Smooth muscle cell (in vitro differentiated cells): ENCODE data around the gene GDF10. TPM values are rescaled to one million over a fixed set of nuclear protein-coding genes. Genes with fewer than 3 reads are reported as not detected.
A peak's percentile ranks its signal among the peaks of the same experiment; 100 is the strongest.

ENCODE experiments used
- DNase-seq: peaks from one replicate; lab custom pipeline; 2025; ENCODE audit not compliant: unreplicated experiment; lab: John Stamatoyannopoulos, UW
- H2AFZ ChIP-seq: fragments of 200-600 bp; sonication (generic); 2 replicates; pipeline ENCODE4 v1.6.0; 2016; ENCODE audit warnings: antibody characterized with exemption, low read depth, mild to moderate bottlenecking
- H3F3A ChIP-seq: fragments of 200-600 bp; sonication (generic); 2 replicates; pipeline ENCODE4 v1.6.0; 2017; ENCODE audit warnings: antibody characterized with exemption, low read depth
- H3K27ac ChIP-seq: fragments of 200-600 bp; sonication (generic); 2 replicates; pipeline ENCODE4 v1.5.1; 2016; ENCODE audit warnings: low read depth, mild to moderate bottlenecking
- H3K27me3 ChIP-seq: fragments of 200-600 bp; sonication (generic); 2 replicates; pipeline ENCODE4 v1.6.1; 2016; ENCODE audit warnings: low read depth, mild to moderate bottlenecking
- H3K36me3 ChIP-seq: fragments of 200-600 bp; sonication (generic); 2 replicates; pipeline ENCODE4 v1.5.1; 2016; ENCODE audit warnings: low read depth
- H3K4me1 ChIP-seq: fragments of 200-600 bp; sonication (generic); 2 replicates; pipeline ENCODE4 v1.5.1; 2016; ENCODE audit warnings: low read depth
- H3K4me2 ChIP-seq: fragments of 200-600 bp; sonication (generic); 2 replicates; pipeline ENCODE4 v1.6.0; 2016; ENCODE audit warnings: mild to moderate bottlenecking
- H3K4me3 ChIP-seq: fragments of 200-600 bp; sonication (generic); 2 replicates; pipeline ENCODE4 v1.5.1; 2016; ENCODE audit warnings: mild to moderate bottlenecking
- H3K79me2 ChIP-seq: fragments of 200-600 bp; sonication (generic); 2 replicates; pipeline ENCODE4 v1.6.0; 2016; ENCODE audit warnings: low read depth, mild to moderate bottlenecking
- H3K9ac ChIP-seq: fragments of 200-600 bp; sonication (generic); 2 replicates; pipeline ENCODE4 v1.6.0; 2016; ENCODE audit warnings: low read depth
- H3K9me3 ChIP-seq: fragments of 200-600 bp; sonication (generic); replicated peaks from 2 replicates; pipeline ENCODE4 v1.5.1; 2016; ENCODE audit warnings: low read depth
- H4K20me1 ChIP-seq: fragments of 200-600 bp; sonication (generic); 2 replicates; pipeline ENCODE4 v1.6.0; 2016; ENCODE audit warnings: low read depth
- WGBS: methylation state at CpG from one replicate; pipeline ENCODE4 v1.1.7; 2016; ENCODE audit warnings: low lambda C conversion rate; 5-methylcytosine and 5-hydroxymethylcytosine counted together
- polyA plus RNA-seq: library from polyadenylated mRNA; unstranded; fragments of >200 nt; fragmentation: Nextera tagmentation; extraction: Ambion mirVana; gene quantifications from 2 replicates; pipeline ENCODE4 v1.2.1, GENCODE V29; 2016
- total RNA-seq: library from RNA; depleted of rRNA; stranded (reverse); fragments of >200 nt; gene quantifications from 2 replicates; pipeline ENCODE4 v1.2.3, GENCODE V29; 2014
- TF ChIP-seq, protein P1 (sequence below): fragments of 200-600 bp; sonication (generic); IDR thresholded peaks from 2 replicates; pipeline ENCODE4 v1.5.1; 2017; ENCODE audit warnings: borderline replicate concordance, mild to moderate bottlenecking, antibody characterized with exemption; ENCODE audit not compliant: insufficient read depth, poor library complexity, severe bottlenecking

The GDF10 gene
- total and polyA plus RNA-seq, 2 experiments from 2014 or later, result 0.58 to 1.5 TPM

DNA sequence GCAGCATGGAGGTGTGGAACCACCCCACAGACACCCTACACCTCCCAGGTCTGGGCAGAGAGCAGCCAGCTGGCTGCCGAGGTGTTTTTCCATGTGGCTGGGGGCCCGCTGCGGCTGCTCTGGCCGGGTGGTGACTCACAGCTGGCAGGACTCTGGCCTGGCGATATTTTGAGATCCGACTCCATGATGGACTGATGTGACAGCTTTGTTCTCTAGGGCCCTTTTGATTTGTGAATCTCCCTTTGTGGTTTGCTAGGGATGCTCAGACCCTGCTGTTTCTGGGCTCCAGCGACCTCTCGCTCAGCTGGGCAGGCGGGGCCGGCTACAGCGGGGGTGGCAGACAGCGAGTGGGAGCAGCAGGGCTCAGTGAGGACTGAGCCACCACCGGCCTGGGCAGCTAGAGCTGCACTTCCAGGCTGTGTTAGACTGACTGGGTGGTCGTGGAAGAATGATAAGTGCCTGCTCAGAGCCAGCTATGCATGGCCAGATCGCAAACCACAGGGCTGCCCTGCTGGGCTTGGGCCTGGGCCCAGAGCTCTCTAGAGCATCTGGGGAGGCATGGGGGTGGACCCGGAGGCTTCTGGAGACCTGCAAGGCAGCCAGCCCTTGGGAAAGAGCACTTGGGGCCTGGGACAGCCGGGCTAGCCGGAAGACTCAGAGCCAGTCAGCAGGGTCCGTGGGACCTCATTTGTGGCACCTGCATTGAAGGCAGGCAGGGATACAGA lies 46.2 kb upstream of the GDF10 start:
- Histone ChIP-seq H3F3A (no peaks in the 10 kb centered on the region), H3K79me2 (no peaks in the 10 kb centered on the region), H4K20me1 (no peaks in the 10 kb centered on the region), H3K27ac (peak overlapping the region; percentile 68), H3K4me2 (peak overlapping the region; percentile 69), H3K9me3 (no peaks in the 10 kb centered on the region), H2AFZ (peak overlapping the region; percentile 33), H3K27me3 (no peaks in the 10 kb centered on the region), H3K4me3 (no peak overlapping the region), H3K4me1 (peaks cover 5% of the 10 kb centered on the region), H3K36me3 (no peaks in the 10 kb centered on the region), H3K9ac (no peak overlapping the region)
- WGBS, result 37% methylated on average over 19 of the region's 19 CpGs
- DNase-seq, result no peak
- TF ChIP-seq, protein P1, sequence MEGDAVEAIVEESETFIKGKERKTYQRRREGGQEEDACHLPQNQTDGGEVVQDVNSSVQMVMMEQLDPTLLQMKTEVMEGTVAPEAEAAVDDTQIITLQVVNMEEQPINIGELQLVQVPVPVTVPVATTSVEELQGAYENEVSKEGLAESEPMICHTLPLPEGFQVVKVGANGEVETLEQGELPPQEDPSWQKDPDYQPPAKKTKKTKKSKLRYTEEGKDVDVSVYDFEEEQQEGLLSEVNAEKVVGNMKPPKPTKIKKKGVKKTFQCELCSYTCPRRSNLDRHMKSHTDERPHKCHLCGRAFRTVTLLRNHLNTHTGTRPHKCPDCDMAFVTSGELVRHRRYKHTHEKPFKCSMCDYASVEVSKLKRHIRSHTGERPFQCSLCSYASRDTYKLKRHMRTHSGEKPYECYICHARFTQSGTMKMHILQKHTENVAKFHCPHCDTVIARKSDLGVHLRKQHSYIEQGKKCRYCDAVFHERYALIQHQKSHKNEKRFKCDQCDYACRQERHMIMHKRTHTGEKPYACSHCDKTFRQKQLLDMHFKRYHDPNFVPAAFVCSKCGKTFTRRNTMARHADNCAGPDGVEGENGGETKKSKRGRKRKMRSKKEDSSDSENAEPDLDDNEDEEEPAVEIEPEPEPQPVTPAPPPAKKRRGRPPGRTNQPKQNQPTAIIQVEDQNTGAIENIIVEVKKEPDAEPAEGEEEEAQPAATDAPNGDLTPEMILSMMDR, result no peak

DNA sequence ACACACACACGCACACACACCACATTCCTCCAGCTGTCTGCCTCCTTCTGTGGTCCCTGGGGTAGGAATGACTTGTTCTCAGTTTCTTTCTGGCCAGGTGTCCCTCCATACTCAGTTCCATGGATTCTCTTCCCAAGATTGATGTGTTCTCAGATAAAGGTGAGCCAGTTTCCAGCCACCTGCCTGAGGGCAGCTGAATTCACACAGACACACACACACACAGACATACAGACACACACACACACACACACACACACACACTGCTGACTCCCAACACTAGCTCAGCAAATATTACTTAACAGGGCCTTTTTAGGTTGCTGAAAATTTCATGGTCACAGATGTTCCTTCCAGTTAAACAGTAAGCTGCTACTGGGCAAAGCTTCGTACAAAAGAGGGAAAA lies 45.4 kb upstream of the GDF10 start:
- no peak overlapping the region for H2AFZ ChIP-seq
- H3K4me2 ChIP-seq, result no peak overlapping the region
- peaks cover 5% of the 10 kb centered on the region for H3K4me1 ChIP-seq
- H4K20me1 ChIP-seq, result no peaks in the 10 kb centered on the region
- H3K4me3 ChIP-seq, result no peak overlapping the region
- H3K27me3 ChIP-seq, result peaks cover 3% of the 10 kb centered on the region
- WGBS, result 83% methylated on average over 2 of the region's 2 CpGs
- no peak overlapping the region for H3K27ac ChIP-seq
- DNase-seq, result no peak
- no peaks in the 10 kb centered on the region for H3K9me3 ChIP-seq
- no peaks in the 10 kb centered on the region for H3K36me3 ChIP-seq
- no peaks in the 10 kb centered on the region for H3F3A ChIP-seq
- no peaks in the 10 kb centered on the region for H3K79me2 ChIP-seq
- TF ChIP-seq, protein P1, result no peak
- no peak overlapping the region for H3K9ac ChIP-seq

GRCh38 chr10:47255033-47255813 lies 44.8 kb upstream of the GDF10 start:
- WGBS, result 90% methylated on average over 10 of the region's 10 CpGs
- no peak for DNase-seq
- H3F3A ChIP-seq, result no peaks in the 10 kb centered on the region
- H4K20me1 ChIP-seq, result no peaks in the 10 kb centered on the region
- no peak overlapping the region for H3K27ac ChIP-seq
- peaks cover 7% of the 10 kb centered on the region for H3K27me3 ChIP-seq
- no peak overlapping the region for H3K4me2 ChIP-seq
- H3K9ac ChIP-seq, result no peak overlapping the region
- H3K36me3 ChIP-seq, result no peaks in the 10 kb centered on the region
- no peak overlapping the region for H2AFZ ChIP-seq
- peaks cover 5% of the 10 kb centered on the region for H3K4me1 ChIP-seq
- TF ChIP-seq, protein P1, result no peak
- no peak overlapping the region for H3K4me3 ChIP-seq
- H3K9me3 ChIP-seq, result no peaks in the 10 kb centered on the region
- H3K79me2 ChIP-seq, result no peaks in the 10 kb centered on the region
